Measurements from ENCODE around the gene MAP2. TPM values are rescaled to one million over a fixed set of nuclear protein-coding genes. Genes with fewer than 3 reads are reported as not detected.

Gene MAP2
- total RNA-seq, 1 experiment from 2014 or later: 1.5 TPM

DNA sequence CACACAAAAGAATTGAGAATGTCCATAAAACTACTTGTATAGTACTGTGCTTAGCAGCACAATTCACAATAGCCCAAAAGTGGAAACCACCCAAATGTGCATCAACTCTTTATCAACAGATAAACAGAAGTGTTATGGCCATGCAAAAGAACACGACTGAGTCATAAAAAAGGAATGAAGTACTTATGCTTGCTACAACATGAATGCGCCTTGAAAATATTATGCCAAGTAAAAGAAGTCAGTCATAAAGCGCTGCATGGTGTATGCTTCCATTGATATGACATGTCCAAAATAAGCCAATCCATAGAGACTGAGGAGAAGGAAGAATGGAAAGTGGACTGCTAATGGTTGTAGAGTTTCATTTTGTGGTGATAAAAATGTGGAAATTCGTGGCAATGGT is 12.1 kb upstream of the MAP2 start:
- H3K9ac ChIP-seq (ENCODE audit: low read length): no peak overlapping the region
- H3K27ac ChIP-seq (ENCODE audit: low read length): no peak overlapping the region
- no peaks in the 10 kb centered on the region for H3K79me2 ChIP-seq (ENCODE audit: low read length)
- no peaks in the 10 kb centered on the region for H3K4me1 ChIP-seq (ENCODE audit: low read length)
- H3K4me3 ChIP-seq (ENCODE audit: low read length): no peak overlapping the region
- DNase-seq: no peak
- H4K20me1 ChIP-seq (ENCODE audit: insufficient read depth, low read depth, low read length): no peaks in the 10 kb centered on the region
- H3K36me3 ChIP-seq (ENCODE audit: insufficient read depth, low read length): no peaks in the 10 kb centered on the region
- H2AFZ ChIP-seq (ENCODE audit: low read length): no peak overlapping the region
- no peaks in the 10 kb centered on the region for H3K9me2 ChIP-seq (replicated peaks; ENCODE audit: insufficient read depth, low read length)
- no peaks in the 10 kb centered on the region; the same call in 1 of the 2 replicates for H3K9me3 ChIP-seq (ENCODE audit: low read length)
- no peak overlapping the region for H3K4me2 ChIP-seq (ENCODE audit: low read depth, low read length, poor library complexity, severe bottlenecking)
- no peaks in the 10 kb centered on the region for H3K27me3 ChIP-seq (ENCODE audit: low read length)

DNA sequence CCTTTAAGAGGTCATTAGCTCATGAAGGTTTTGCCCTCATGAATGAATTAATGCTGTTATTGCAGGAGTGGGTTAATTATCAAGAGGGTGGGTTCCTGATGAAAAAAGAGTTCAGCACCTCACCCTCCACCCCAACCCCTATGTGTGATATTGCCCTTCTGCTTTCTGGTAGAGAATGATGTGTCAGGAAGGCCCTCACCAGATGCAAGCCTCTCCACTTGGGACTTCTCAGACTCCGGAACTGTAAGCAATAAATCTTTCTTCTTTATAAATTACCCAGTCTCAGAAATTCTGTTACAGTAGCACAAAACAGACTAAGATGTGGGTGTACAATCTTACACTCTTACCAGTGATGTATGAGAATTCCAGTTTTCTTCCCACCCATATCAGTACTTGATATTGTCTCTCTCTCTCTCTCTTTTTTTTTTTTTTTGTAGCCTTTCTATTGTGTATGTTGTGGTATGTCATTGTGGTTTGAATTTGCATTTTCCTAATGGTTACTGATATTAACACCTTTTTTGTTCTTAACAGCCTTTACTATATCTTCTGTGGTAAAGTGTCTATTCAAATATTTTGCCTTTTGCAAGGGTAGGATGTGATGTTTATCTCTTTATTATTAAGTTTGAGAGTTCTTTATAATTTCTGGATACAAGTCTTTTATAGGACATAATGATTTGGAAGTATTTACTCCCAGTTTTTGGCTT is 10.4 kb upstream of the MAP2 start:
- Histone ChIP-seq H3K4me3 (ENCODE audit: low read length) (no peak overlapping the region), H3K36me3 (ENCODE audit: insufficient read depth, low read length) (no peaks in the 10 kb centered on the region), H3K27ac (ENCODE audit: low read length) (no peak overlapping the region), H3K27me3 (ENCODE audit: low read length) (no peaks in the 10 kb centered on the region), H2AFZ (ENCODE audit: low read length) (no peak overlapping the region), H3K9me2 (replicated peaks; ENCODE audit: insufficient read depth, low read length) (no peaks in the 10 kb centered on the region), H3K9ac (ENCODE audit: low read length) (no peak overlapping the region), H3K4me1 (ENCODE audit: low read length) (no peaks in the 10 kb centered on the region), H3K79me2 (ENCODE audit: low read length) (no peaks in the 10 kb centered on the region), H3K9me3 (ENCODE audit: low read length) (no peaks in the 10 kb centered on the region; the same call in 1 of the 2 replicates), H3K4me2 (ENCODE audit: low read depth, low read length, poor library complexity, severe bottlenecking) (no peak overlapping the region), H4K20me1 (ENCODE audit: insufficient read depth, low read depth, low read length) (no peaks in the 10 kb centered on the region)
- no peak for DNase-seq

DNA sequence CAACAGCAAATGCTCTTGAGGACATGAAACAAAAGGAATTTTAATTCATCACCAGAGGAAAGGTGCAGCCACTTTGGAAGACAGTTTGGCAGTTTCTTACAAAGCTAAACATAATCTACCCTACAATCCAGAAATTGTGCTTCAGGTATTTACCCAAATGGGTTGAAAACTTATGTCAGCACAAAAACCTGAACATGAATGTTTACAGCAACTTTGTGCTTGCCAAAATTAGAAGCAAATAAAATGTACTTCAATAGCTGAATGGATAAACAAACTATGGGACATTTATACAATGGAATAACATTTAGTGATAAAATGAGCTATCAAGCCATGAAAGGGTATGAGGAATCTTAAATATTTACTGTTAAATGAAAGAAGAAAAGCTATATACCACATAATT is 6.9 kb upstream of the MAP2 start:
- H3K4me2 ChIP-seq (ENCODE audit: low read depth, low read length, poor library complexity, severe bottlenecking): no peak overlapping the region
- H3K9me2 ChIP-seq (replicated peaks; ENCODE audit: insufficient read depth, low read length): no peaks in the 10 kb centered on the region
- no peaks in the 10 kb centered on the region for H3K4me1 ChIP-seq (ENCODE audit: low read length)
- H3K36me3 ChIP-seq (ENCODE audit: insufficient read depth, low read length): no peaks in the 10 kb centered on the region
- H3K9ac ChIP-seq (ENCODE audit: low read length): no peak overlapping the region
- H2AFZ ChIP-seq (ENCODE audit: low read length): no peak overlapping the region
- H3K4me3 ChIP-seq (ENCODE audit: low read length): no peak overlapping the region
- no peaks in the 10 kb centered on the region for H4K20me1 ChIP-seq (ENCODE audit: insufficient read depth, low read depth, low read length)
- H3K9me3 ChIP-seq (ENCODE audit: low read length): no peaks in the 10 kb centered on the region; the same call in 1 of the 2 replicates
- no peaks in the 10 kb centered on the region for H3K79me2 ChIP-seq (ENCODE audit: low read length)
- no peak for DNase-seq
- H3K27ac ChIP-seq (ENCODE audit: low read length): no peak overlapping the region
- H3K27me3 ChIP-seq (ENCODE audit: low read length): no peaks in the 10 kb centered on the region

DNA sequence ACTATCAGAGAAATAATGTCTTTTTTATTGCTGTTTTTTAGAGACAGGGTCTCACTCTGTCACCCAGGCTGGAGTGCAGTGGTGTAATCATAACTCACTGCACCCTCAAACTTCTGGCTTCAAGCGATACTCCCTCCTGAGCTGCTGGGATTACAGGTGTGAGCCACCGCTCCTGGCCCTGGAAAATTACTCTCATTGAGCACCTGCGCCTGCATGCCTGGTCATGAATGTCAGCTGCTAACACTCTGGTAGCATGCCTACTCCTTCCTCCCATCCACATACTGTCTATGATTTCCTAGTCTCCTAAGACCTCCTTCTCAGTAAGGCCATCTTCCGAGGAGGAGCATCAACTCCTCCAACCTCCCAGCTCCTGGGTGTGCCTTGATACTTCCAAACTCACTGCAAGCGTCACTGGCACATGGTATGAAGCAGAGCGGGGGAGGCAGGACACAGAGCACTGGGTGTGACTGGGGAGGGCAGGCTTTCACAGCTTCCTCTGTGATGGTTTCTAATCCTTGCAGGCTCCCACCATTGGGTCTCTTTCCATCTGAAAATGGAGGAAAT is 1.6 kb upstream of the MAP2 start:
- no peaks in the 10 kb centered on the region for H3K27me3 ChIP-seq (ENCODE audit: low read length)
- no peak overlapping the region for H2AFZ ChIP-seq (ENCODE audit: low read length)
- H4K20me1 ChIP-seq (ENCODE audit: insufficient read depth, low read depth, low read length): no peaks in the 10 kb centered on the region
- no peaks in the 10 kb centered on the region for H3K79me2 ChIP-seq (ENCODE audit: low read length)
- no peak for DNase-seq
- no peaks in the 10 kb centered on the region for H3K36me3 ChIP-seq (ENCODE audit: insufficient read depth, low read length)
- no peak overlapping the region for H3K4me3 ChIP-seq (ENCODE audit: low read length)
- H3K9me2 ChIP-seq (replicated peaks; ENCODE audit: insufficient read depth, low read length): no peaks in the 10 kb centered on the region
- peaks cover 10% of the 10 kb centered on the region for H3K4me1 ChIP-seq (ENCODE audit: low read length)
- no peak overlapping the region for H3K9ac ChIP-seq (ENCODE audit: low read length)
- H3K4me2 ChIP-seq (ENCODE audit: low read depth, low read length, poor library complexity, severe bottlenecking): no peak overlapping the region
- no peaks in the 10 kb centered on the region for H3K9me3 ChIP-seq (ENCODE audit: low read length)
- no peak overlapping the region for H3K27ac ChIP-seq (ENCODE audit: low read length)

DNA sequence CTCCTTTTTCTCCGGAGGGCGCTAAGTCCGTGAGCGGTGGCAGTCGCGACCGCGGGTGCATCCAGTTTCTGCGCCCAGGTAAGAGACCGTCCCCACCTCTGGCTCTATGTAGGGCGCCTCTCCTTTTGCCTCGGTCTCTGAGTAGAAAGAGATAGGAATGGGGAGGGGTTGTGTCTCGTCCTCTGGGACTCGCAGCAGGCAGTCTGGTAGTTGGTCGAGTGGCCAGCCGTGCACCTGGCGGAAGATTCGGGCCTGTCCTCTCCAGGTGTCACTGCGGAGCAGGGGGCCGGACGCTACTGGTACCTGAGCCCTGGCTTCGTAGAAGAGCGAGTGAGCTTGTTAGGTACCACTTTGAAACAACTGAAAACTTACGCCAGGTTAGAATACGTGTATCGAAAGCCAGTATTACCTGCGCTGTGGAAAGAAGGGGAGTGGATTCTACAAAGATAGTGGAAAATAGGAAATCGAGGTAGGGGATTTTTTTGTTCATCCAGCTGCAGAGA is 403 bp downstream of the MAP2 start:
- H3K27me3 ChIP-seq (ENCODE audit: low read length): no peaks in the 10 kb centered on the region
- H3K9ac ChIP-seq (ENCODE audit: low read length): peak overlapping the region; percentile 53
- no peaks in the 10 kb centered on the region for H4K20me1 ChIP-seq (ENCODE audit: insufficient read depth, low read depth, low read length)
- peak overlapping the region; percentile 64 for H3K4me3 ChIP-seq (ENCODE audit: low read length)
- H3K9me2 ChIP-seq (replicated peaks; ENCODE audit: insufficient read depth, low read length): no peaks in the 10 kb centered on the region
- peak overlapping the region; percentile 91; the same call in 1 of the 2 replicates for H2AFZ ChIP-seq (ENCODE audit: low read length)
- no peaks in the 10 kb centered on the region for H3K79me2 ChIP-seq (ENCODE audit: low read length)
- no peak overlapping the region for H3K27ac ChIP-seq (ENCODE audit: low read length)
- H3K36me3 ChIP-seq (ENCODE audit: insufficient read depth, low read length): no peaks in the 10 kb centered on the region
- H3K4me2 ChIP-seq (ENCODE audit: low read depth, low read length, poor library complexity, severe bottlenecking): peak overlapping the region; percentile 76
- no peaks in the 10 kb centered on the region for H3K9me3 ChIP-seq (ENCODE audit: low read length)
- no peak for DNase-seq
- peaks cover 10% of the 10 kb centered on the region for H3K4me1 ChIP-seq (ENCODE audit: low read length)

DNA sequence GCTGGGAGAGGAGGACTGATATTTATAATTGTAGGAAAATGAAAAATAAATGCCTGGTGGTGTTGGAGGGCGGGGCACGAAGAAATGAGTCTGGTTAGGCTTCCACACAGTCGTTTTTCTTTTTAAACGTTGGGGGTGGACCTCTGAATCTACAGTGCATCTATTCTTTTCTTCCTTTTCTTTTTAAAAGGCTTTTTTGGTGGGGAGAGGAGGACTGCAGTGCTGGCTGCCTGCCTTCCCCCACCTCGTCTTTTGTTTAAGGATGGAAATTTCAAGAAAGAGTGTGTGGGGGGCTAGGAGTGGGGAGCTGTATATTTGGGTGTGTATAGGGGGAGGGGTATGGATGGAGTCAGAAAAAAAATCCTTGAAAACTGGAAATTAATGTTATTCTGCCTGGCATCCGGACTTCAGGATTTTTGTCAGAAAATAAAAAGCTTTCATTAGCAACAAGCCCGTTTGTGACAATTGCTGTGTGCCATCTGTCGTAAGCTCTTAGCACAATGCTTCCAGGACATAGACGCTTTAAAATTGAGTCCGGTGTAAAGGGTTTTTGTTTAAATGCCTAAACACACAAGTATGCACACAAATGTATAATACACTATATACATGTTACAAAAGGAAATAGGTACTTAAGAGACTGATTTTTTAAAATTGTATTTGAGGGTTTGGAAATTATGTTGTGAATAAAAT is 1.1 kb downstream of the MAP2 start:
- Histone ChIP-seq H3K4me2 (ENCODE audit: low read depth, low read length, poor library complexity, severe bottlenecking) (peak overlapping the region; percentile 76), H4K20me1 (ENCODE audit: insufficient read depth, low read depth, low read length) (no peaks in the 10 kb centered on the region), H3K9me2 (replicated peaks; ENCODE audit: insufficient read depth, low read length) (no peaks in the 10 kb centered on the region), H3K9ac (ENCODE audit: low read length) (no peak overlapping the region), H3K4me3 (ENCODE audit: low read length) (no peak overlapping the region), H3K27ac (ENCODE audit: low read length) (no peak overlapping the region), H3K36me3 (ENCODE audit: insufficient read depth, low read length) (no peaks in the 10 kb centered on the region), H3K27me3 (ENCODE audit: low read length) (no peaks in the 10 kb centered on the region), H3K4me1 (ENCODE audit: low read length) (peaks cover 10% of the 10 kb centered on the region), H2AFZ (ENCODE audit: low read length) (no peak overlapping the region), H3K9me3 (ENCODE audit: low read length) (no peaks in the 10 kb centered on the region), H3K79me2 (ENCODE audit: low read length) (no peaks in the 10 kb centered on the region)
- no peak for DNase-seq

DNA sequence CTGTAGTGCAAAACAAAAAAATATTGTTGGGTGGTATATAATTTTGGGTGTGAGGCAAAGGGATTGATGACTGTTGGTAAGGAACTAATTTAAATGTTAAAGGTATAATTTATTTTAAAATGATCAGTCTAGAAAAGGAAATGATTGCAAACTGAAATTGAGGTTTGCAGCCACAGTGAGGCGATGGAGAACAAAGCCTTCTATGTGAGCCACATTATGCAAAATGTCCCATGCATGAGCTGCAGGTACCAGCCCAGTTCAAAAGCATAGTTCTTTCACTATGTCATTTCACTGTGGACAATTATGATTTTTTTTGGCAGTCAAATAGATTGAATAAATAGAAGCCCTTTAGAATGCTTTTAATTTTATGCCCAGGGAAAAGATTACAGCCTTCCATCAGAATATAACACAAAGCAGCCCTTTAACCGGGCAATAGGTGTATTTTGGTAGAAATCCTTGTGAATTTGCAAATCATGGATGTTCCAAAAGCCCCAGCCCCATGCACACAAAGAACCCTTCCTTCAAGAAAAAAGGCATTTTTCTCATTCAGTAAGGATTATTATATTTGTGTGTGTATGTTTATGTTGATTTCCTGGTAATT is 1.7 kb downstream of the MAP2 start:
- peaks cover 10% of the 10 kb centered on the region for H3K4me1 ChIP-seq (ENCODE audit: low read length)
- H2AFZ ChIP-seq (ENCODE audit: low read length): no peak overlapping the region
- H3K36me3 ChIP-seq (ENCODE audit: insufficient read depth, low read length): no peaks in the 10 kb centered on the region
- DNase-seq: peak; percentile 69
- no peaks in the 10 kb centered on the region for H3K27me3 ChIP-seq (ENCODE audit: low read length)
- no peak overlapping the region for H3K4me2 ChIP-seq (ENCODE audit: low read depth, low read length, poor library complexity, severe bottlenecking)
- H3K4me3 ChIP-seq (ENCODE audit: low read length): no peak overlapping the region
- no peaks in the 10 kb centered on the region for H3K79me2 ChIP-seq (ENCODE audit: low read length)
- H3K27ac ChIP-seq (ENCODE audit: low read length): no peak overlapping the region
- no peak overlapping the region for H3K9ac ChIP-seq (ENCODE audit: low read length)
- no peaks in the 10 kb centered on the region for H3K9me2 ChIP-seq (replicated peaks; ENCODE audit: insufficient read depth, low read length)
- no peaks in the 10 kb centered on the region for H4K20me1 ChIP-seq (ENCODE audit: insufficient read depth, low read depth, low read length)
- no peaks in the 10 kb centered on the region for H3K9me3 ChIP-seq (ENCODE audit: low read length)

DNA sequence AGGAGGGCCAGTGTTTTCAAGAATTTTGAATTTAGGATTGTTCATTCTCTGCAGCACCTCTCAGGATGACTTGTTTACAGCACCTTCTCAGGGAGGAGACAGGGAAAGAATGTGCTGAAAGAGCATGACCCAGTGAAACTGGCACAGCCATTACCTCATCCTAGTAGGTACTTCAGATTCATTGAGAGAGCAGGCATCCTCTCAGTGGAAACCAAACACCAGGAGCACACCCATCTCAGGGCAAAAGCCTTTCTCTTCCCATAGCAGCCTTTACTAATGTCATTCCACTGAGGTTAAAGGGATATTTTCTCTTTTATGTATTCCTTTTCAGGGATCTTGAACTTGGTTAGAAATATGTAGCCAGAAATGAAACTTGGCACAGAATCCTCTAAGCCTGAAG is 2.6 kb downstream of the MAP2 start:
- no peaks in the 10 kb centered on the region for H3K36me3 ChIP-seq (ENCODE audit: insufficient read depth, low read length)
- H3K9me3 ChIP-seq (ENCODE audit: low read length): no peaks in the 10 kb centered on the region
- no peak for DNase-seq
- H3K9ac ChIP-seq (ENCODE audit: low read length): no peak overlapping the region
- H4K20me1 ChIP-seq (ENCODE audit: insufficient read depth, low read depth, low read length): no peaks in the 10 kb centered on the region
- H3K4me1 ChIP-seq (ENCODE audit: low read length): peaks cover 10% of the 10 kb centered on the region
- no peak overlapping the region for H2AFZ ChIP-seq (ENCODE audit: low read length)
- H3K79me2 ChIP-seq (ENCODE audit: low read length): no peaks in the 10 kb centered on the region
- no peak overlapping the region for H3K27ac ChIP-seq (ENCODE audit: low read length)
- H3K27me3 ChIP-seq (ENCODE audit: low read length): no peaks in the 10 kb centered on the region
- H3K9me2 ChIP-seq (replicated peaks; ENCODE audit: insufficient read depth, low read length): no peaks in the 10 kb centered on the region
- H3K4me2 ChIP-seq (ENCODE audit: low read depth, low read length, poor library complexity, severe bottlenecking): no peak overlapping the region
- no peak overlapping the region for H3K4me3 ChIP-seq (ENCODE audit: low read length)

Measured in Karpas-422 (cell line).